Globus pallidus (tissue), 1 donor: ENCODE results near the gene PPP1R37.
"Not testable (repeated sequence)": the region's sequence is repeated elsewhere in the genome, so short reads cannot be mapped to it uniquely, and the experiment has no call there.

Experiments
- DNase-seq: peaks from one replicate; pipeline ENCODE4 v3.0.0-alpha.2; 2015; ENCODE audit warnings: low spot score

PPP1R37 gene

GRCh38 chr19:45095496-45096413 lies 2.8 kb downstream of the PPP1R37 start:
- DNase-seq, result no peak

DNA sequence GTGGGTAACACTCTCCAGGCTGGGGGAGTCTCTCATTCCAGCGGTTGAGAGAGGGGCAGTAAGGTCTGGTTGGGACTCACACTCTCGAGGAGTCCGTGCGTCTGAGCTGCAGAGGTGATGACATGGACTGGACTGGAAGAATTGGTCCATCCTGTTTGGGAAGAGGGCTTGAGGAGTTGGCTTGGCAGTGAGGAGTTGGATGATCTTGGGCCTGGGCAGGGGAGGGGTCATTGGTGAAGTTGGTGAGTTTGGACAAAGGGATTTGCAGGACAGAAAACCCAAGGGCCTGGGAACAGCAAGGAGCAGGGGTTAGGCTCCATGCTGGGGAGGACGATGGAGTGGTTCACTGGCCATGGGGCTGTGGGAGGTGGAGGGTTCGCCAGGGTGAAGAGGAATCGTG lies 3.7 kb downstream of the PPP1R37 start:
- DNase-seq, result no peak

DNA sequence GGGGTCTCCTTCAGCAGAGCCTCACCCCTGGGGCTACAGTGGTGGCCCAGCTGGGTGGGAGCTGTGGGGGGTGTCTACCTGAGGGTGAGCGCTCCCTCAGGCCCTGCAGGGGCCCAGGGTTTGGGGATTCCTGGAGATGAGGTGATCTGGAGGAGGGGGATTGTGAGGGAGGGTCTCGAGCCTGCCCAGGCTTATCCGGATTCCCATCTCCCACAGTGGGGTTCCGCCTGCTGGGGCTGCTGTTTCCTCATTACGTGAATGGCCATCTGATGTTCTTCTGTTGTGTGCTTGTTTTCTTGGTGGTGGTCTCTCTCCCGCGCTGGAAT lies 4.4 kb downstream of the PPP1R37 start:
- DNase-seq, result no peak

GRCh38 chr19:45097776-45098520 lies 5.0 kb downstream of the PPP1R37 start:
- peak; percentile 81 for DNase-seq

- peak; percentile 88 for DNase-seq
Observed at GRCh38 chr19:45098521-45099466, 5.8 kb downstream of the PPP1R37 start.

DNA sequence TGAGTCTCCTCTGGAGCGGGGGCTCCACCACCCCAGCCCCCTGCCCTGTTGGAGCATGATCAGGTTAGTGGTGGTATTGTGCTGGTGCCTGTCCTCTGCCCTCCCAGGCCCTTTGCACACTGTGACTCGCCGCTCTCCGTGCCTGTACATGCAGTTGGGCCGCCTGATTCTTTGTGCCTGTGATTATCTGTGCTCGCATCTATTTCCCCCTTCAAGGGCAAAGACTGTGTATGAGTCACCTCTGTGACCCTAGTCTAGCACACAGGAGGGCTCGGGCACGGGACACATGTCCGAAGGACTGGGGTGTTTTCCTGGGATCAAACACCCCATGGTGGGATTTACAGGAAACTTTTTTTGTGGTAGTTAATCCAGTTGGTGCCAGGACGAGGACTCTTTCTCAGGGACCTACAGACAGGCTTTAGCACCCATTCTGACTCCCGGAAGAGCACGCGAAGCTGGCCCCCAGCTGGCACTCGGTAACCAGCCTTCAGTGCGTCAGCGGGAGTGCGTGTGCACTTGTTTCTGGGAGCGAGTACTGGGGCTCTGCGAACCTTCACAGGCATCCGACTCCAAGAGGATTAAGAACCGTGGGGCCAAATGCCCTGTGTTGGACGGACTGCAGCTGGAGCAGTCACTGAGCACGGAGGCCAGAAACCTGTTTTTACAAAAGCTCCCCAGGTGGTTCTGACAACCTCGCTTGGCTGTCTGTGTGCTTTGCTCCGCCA lies 6.7 kb downstream of the PPP1R37 start:
- no peak for DNase-seq

DNA sequence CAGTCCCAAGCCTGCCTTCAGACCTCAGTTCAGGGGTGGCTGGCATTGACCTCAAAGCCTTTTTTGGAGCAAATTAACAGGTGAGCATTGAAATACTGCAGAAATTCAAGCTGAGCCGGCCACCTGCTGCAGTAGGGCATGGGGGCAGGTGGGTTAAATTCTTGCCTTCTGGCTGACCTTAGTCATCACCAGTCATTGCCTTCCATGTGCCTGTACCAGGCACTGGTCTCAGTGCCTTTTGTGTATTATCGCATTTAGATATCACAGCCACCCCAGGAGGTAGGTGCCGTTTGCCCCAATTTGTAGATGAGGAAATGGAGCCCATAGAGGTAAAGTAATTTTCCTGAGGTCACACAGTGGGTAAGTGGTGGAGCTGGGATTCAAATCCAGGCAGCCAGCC lies 7.2 kb downstream of the PPP1R37 start:
- no peak for DNase-seq

DNA sequence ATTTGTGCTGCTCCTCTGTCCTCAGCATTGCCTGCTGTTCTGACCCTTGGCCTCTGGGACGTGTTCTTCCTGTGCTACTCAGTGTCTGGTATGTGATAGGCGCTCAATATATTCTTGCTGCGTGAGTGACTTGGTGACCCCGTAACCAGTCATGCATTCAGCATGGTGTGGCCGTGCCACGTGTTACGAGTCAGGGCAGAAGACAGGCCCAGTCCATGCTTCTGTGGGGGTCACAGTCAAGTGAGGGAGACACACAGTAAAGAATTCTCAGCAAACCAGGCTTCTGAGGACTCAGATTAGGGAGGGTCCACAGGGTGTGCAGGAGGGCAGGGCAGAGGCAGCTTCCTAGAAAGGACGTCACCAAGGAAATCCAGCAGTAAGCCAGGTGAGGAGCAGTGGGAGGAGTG lies 7.9 kb downstream of the PPP1R37 start:
- no peak for DNase-seq

DNA sequence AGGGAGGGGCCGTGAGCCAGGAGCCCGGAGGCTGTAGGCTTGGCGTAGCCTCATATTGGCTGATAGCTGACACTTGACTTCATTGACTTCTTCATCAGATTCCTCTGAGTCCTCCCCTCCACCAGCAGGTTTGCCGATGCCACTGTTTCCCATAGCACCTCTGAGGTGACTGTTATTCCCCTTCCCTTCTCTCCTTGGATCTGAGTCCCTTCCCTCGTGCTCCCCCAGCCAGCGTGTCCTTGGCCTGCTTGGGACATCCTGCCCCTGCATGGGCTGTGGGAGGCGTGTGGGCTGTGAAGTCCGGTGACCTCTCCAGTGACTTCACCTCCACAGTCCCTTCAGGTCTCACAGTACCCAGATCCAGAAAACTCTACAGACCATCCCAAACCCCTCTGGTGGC lies 8.8 kb downstream of the PPP1R37 start:
- no peak for DNase-seq

GRCh38 chr19:45102481-45102880 lies 9.5 kb downstream of the PPP1R37 start:
- no peak for DNase-seq

- DNase-seq, result no peak
Observed at GRCh38 chr19:45103156-45103507, 10.2 kb downstream of the PPP1R37 start.

- DNase-seq, result no peak
Observed at GRCh38 chr19:45103508-45104319, 10.7 kb downstream of the PPP1R37 start.

- no peak for DNase-seq
Observed at GRCh38 chr19:45104658-45105349, 11.8 kb downstream of the PPP1R37 start.

DNA sequence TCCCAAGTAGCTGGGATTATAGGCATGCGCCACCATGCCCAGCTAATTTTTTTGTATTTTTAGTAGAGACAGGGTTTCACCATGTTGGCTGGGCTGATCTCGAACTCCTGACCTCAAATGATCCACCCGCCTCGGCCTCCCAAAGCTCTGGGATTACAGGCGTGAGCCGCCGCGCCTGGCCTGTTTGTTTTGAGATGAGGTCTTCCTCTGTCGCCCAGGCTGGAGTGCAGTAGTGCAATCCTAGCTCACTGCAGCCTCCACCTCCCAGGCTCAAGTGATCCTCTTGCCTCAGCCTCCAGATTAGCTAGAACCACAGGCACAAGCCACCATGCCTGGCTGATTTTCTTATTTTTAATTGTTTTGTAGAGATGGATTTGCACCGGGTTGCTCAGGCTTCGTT lies 13.4 kb downstream of the PPP1R37 start:
- DNase-seq, result not testable (repeated sequence)

DNA sequence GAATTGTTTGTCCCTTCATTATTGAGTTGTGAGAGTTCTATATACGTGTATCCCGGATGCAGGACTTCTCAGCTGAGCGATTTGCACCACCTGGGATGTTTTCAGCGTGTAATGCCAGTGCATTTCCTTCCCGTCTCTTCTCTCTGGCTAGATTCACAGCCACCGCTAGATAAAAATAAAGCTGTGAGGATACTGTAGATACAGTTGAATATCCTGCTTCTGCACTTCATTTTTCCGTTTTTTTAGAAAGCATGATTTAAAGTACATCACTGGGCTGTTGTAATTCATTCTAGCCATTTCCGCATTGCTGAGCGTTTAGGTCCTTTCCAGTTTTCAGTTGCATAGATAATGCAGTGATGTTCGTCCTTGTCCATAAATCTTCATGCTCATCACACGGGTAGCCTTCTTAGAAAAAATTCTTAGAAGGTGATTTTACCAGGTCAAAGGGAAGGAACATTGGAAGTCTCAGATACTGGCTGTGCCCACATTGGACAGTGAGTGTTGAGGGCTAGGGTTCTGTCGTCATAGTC lies 14.7 kb downstream of the PPP1R37 start:
- DNase-seq, result no peak

DNA sequence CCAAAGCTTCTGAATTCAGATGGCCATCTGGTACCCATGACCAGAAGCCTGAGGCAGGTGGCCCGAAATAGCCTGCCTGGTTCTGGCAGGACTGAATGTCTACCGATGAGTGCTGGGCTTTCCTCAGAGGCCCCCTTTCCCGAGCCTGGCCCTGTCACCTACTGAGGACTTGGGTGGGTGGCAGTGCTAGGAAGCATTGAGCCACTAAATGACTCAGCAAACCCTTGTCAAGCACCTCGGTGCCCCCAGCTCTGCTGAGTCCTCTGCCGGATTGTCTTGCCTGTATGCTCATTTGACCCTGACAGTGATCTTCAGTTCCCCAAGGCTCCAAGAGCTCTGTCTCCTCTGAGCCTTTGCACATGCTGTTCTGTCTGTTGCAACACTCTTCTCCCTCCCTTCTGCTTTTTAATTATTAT lies 17.9 kb downstream of the PPP1R37 start:
- no peak for DNase-seq

DNA sequence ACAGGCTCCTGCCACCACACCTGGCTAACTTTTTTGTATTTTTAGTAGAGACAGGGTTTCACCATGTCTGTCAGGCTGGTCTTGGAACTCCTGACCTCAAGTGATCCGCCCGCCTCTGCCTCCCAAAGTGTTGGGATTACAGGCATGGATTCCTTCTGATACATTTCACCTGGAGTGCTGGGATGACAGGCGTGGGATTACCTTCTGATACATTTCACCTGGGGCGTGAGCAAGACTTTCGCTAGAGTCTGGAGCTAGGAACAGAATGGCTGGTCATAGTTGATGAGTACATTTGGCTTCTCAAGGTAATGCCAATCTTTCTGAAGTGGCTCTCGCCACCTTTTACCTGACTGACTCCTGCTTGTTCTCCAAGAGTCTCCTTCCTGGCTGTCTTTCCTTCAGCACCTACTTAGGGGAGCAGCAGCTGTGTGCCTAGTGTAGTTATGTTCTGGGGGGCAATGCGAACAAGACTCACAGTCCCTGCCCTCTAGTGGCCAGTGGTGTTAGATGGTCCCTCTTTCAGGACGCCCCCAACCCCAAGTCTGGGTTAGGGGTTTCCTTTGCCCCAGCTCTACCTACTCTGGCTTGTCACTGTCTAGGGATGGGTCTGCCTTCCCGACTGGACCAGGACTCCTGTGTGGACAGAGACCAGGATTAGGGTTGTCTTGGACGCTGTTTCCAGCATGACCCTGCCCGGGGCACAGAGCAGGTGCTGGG lies 19.3 kb downstream of the PPP1R37 start:
- DNase-seq, result no peak

DNA sequence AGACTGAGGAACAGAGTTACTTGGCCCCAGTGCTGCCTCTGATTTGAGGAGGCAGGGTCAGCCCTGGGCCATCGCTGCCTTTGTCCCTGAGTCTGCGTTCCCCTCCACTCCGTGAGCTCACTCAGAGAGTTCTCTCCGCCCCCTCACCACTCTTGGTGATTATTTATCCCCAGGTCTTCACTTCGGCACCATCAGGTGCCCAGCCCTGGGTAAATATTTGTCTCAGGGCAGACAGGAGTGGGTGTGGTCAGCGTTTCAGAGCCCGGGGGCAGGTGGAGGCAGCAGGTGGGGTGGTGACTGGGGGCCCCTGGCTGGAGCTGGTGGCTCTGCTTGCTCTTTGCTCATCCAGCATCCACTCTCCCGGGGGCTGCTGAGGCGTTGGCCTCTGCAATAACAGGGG lies 20.6 kb downstream of the PPP1R37 start:
- DNase-seq, result no peak

GRCh38 chr19:45114116-45114515 lies 21.1 kb downstream of the PPP1R37 start:
- DNase-seq, result no peak
